ENCODE data around the gene NALCN.

The NALCN gene

GRCh38 chr13:101152184-101152583 lies 264.1 kb downstream of the NALCN start:
- H3K36me3 ChIP-seq (ENCODE audit: control insufficient read depth, insufficient read depth, low read length): no peaks in the 10 kb centered on the region
- H3K27me3 ChIP-seq (ENCODE audit: control insufficient read depth, insufficient read depth, low read length): no peaks in the 10 kb centered on the region
- H3K4me3 ChIP-seq (ENCODE audit: low read depth, low read length): no peak overlapping the region
- no peak overlapping the region for H3K9ac ChIP-seq (ENCODE audit: low read length)
- H3K4me1 ChIP-seq (ENCODE audit: control insufficient read depth, insufficient read depth, low read length): peaks cover 11% of the 10 kb centered on the region; the same call in 1 of the 2 replicates
- H3K9me3 ChIP-seq (ENCODE audit: control insufficient read depth, insufficient read depth, low read depth, low read length): no peaks in the 10 kb centered on the region
- no peak overlapping the region for H3K27ac ChIP-seq (ENCODE audit: low read depth, low read length)

- no peaks in the 10 kb centered on the region for H3K27me3 ChIP-seq (ENCODE audit: control insufficient read depth, insufficient read depth, low read length)
- H3K9me3 ChIP-seq (ENCODE audit: control insufficient read depth, insufficient read depth, low read depth, low read length): no peaks in the 10 kb centered on the region
- H3K27ac ChIP-seq (ENCODE audit: low read depth, low read length): no peak overlapping the region
- no peak overlapping the region for H3K9ac ChIP-seq (ENCODE audit: low read length)
- no peaks in the 10 kb centered on the region for H3K36me3 ChIP-seq (ENCODE audit: control insufficient read depth, insufficient read depth, low read length)
- H3K4me1 ChIP-seq (ENCODE audit: control insufficient read depth, insufficient read depth, low read length): 0 out of 2 replicates have a peak, but pooled peaks cover 5% of the 10 kb centered on the region
- H3K4me3 ChIP-seq (ENCODE audit: low read depth, low read length): no peak overlapping the region
These were observed 265.3 kb downstream of the NALCN start for GRCh38 chr13:101150998-101151397.

GRCh38 chr13:101149735-101150384 lies 266.4 kb downstream of the NALCN start:
- Histone ChIP-seq H3K4me1 (ENCODE audit: control insufficient read depth, insufficient read depth, low read length) (0 out of 2 replicates have a peak, but pooled peaks cover 5% of the 10 kb centered on the region), H3K4me3 (ENCODE audit: low read depth, low read length) (no peak overlapping the region), H3K27me3 (ENCODE audit: control insufficient read depth, insufficient read depth, low read length) (no peaks in the 10 kb centered on the region), H3K36me3 (ENCODE audit: control insufficient read depth, insufficient read depth, low read length) (no peaks in the 10 kb centered on the region), H3K9me3 (ENCODE audit: control insufficient read depth, insufficient read depth, low read depth, low read length) (no peaks in the 10 kb centered on the region), H3K9ac (ENCODE audit: low read length) (no peak overlapping the region), H3K27ac (ENCODE audit: low read depth, low read length) (no peak overlapping the region)

GRCh38 chr13:101146101-101146898 lies 270.0 kb downstream of the NALCN start:
- Histone ChIP-seq H3K9ac (ENCODE audit: low read length) (no peak overlapping the region), H3K27me3 (ENCODE audit: control insufficient read depth, insufficient read depth, low read length) (no peaks in the 10 kb centered on the region), H3K4me3 (ENCODE audit: low read depth, low read length) (no peak overlapping the region), H3K4me1 (ENCODE audit: control insufficient read depth, insufficient read depth, low read length) (0 out of 2 replicates have a peak, but pooled peaks cover 5% of the 10 kb centered on the region), H3K36me3 (ENCODE audit: control insufficient read depth, insufficient read depth, low read length) (no peaks in the 10 kb centered on the region), H3K27ac (ENCODE audit: low read depth, low read length) (no peak overlapping the region), H3K9me3 (ENCODE audit: control insufficient read depth, insufficient read depth, low read depth, low read length) (no peaks in the 10 kb centered on the region)

GRCh38 chr13:101144808-101145419 lies 271.4 kb downstream of the NALCN start:
- Histone ChIP-seq H3K9me3 (ENCODE audit: control insufficient read depth, insufficient read depth, low read depth, low read length) (no peaks in the 10 kb centered on the region), H3K4me1 (ENCODE audit: control insufficient read depth, insufficient read depth, low read length) (0 out of 2 replicates have a peak, but pooled peaks cover 3% of the 10 kb centered on the region), H3K36me3 (ENCODE audit: control insufficient read depth, insufficient read depth, low read length) (no peaks in the 10 kb centered on the region), H3K27ac (ENCODE audit: low read depth, low read length) (no peak overlapping the region), H3K9ac (ENCODE audit: low read length) (no peak overlapping the region), H3K4me3 (ENCODE audit: low read depth, low read length) (no peak overlapping the region), H3K27me3 (ENCODE audit: control insufficient read depth, insufficient read depth, low read length) (no peaks in the 10 kb centered on the region)

- Histone ChIP-seq H3K36me3 (ENCODE audit: control insufficient read depth, insufficient read depth, low read length) (no peaks in the 10 kb centered on the region), H3K9me3 (ENCODE audit: control insufficient read depth, insufficient read depth, low read depth, low read length) (no peaks in the 10 kb centered on the region), H3K27ac (ENCODE audit: low read depth, low read length) (no peak overlapping the region), H3K9ac (ENCODE audit: low read length) (no peak overlapping the region), H3K27me3 (ENCODE audit: control insufficient read depth, insufficient read depth, low read length) (no peaks in the 10 kb centered on the region), H3K4me1 (ENCODE audit: control insufficient read depth, insufficient read depth, low read length) (no peaks in the 10 kb centered on the region), H3K4me3 (ENCODE audit: low read depth, low read length) (no peak overlapping the region)
These were observed 275.4 kb downstream of the NALCN start for GRCh38 chr13:101140936-101141335.

- Histone ChIP-seq H3K9me3 (ENCODE audit: control insufficient read depth, insufficient read depth, low read depth, low read length) (no peaks in the 10 kb centered on the region), H3K27ac (ENCODE audit: low read depth, low read length) (no peak overlapping the region), H3K27me3 (ENCODE audit: control insufficient read depth, insufficient read depth, low read length) (no peaks in the 10 kb centered on the region), H3K9ac (ENCODE audit: low read length) (no peak overlapping the region), H3K36me3 (ENCODE audit: control insufficient read depth, insufficient read depth, low read length) (no peaks in the 10 kb centered on the region), H3K4me1 (ENCODE audit: control insufficient read depth, insufficient read depth, low read length) (no peaks in the 10 kb centered on the region), H3K4me3 (ENCODE audit: low read depth, low read length) (no peak overlapping the region)
These were observed 276.1 kb downstream of the NALCN start for GRCh38 chr13:101140087-101140770.

GRCh38 chr13:101139081-101139480 lies 277.2 kb downstream of the NALCN start:
- Histone ChIP-seq H3K4me3 (ENCODE audit: low read depth, low read length) (no peak overlapping the region), H3K27ac (ENCODE audit: low read depth, low read length) (no peak overlapping the region), H3K4me1 (ENCODE audit: control insufficient read depth, insufficient read depth, low read length) (no peaks in the 10 kb centered on the region), H3K9ac (ENCODE audit: low read length) (no peak overlapping the region), H3K36me3 (ENCODE audit: control insufficient read depth, insufficient read depth, low read length) (no peaks in the 10 kb centered on the region), H3K9me3 (ENCODE audit: control insufficient read depth, insufficient read depth, low read depth, low read length) (no peaks in the 10 kb centered on the region), H3K27me3 (ENCODE audit: control insufficient read depth, insufficient read depth, low read length) (no peaks in the 10 kb centered on the region)

- no peak overlapping the region for H3K4me3 ChIP-seq (ENCODE audit: low read depth, low read length)
- no peaks in the 10 kb centered on the region for H3K9me3 ChIP-seq (ENCODE audit: control insufficient read depth, insufficient read depth, low read depth, low read length)
These were observed 288.5 kb downstream of the NALCN start for GRCh38 chr13:101127741-101128353.

GRCh38 chr13:101123028-101123427 lies 293.3 kb downstream of the NALCN start:
- Histone ChIP-seq H3K36me3 (ENCODE audit: control insufficient read depth, insufficient read depth, low read length) (no peaks in the 10 kb centered on the region), H3K27ac (ENCODE audit: low read depth, low read length) (no peak overlapping the region), H3K27me3 (ENCODE audit: control insufficient read depth, insufficient read depth, low read length) (no peaks in the 10 kb centered on the region), H3K9ac (ENCODE audit: low read length) (no peak overlapping the region), H3K4me1 (ENCODE audit: control insufficient read depth, insufficient read depth, low read length) (peaks cover 38% of the 10 kb centered on the region), H3K9me3 (ENCODE audit: control insufficient read depth, insufficient read depth, low read depth, low read length) (no peaks in the 10 kb centered on the region), H3K4me3 (ENCODE audit: low read depth, low read length) (no peak overlapping the region)

More at GRCh38 chr13:101127741-101128353, 288.5 kb downstream of the NALCN start:
- H3K27ac ChIP-seq (ENCODE audit: low read depth, low read length): no peak overlapping the region
- peaks cover 2% of the 10 kb centered on the region; the same call in 1 of the 2 replicates for H3K4me1 ChIP-seq (ENCODE audit: control insufficient read depth, insufficient read depth, low read length)
- no peaks in the 10 kb centered on the region for H3K27me3 ChIP-seq (ENCODE audit: control insufficient read depth, insufficient read depth, low read length)
- H3K36me3 ChIP-seq (ENCODE audit: control insufficient read depth, insufficient read depth, low read length): no peaks in the 10 kb centered on the region
- no peak overlapping the region for H3K9ac ChIP-seq (ENCODE audit: low read length)
